GM20431 (cell line): ENCODE data around the gene PPP6R1.

ENCODE experiments used
- in situ Hi-C: fragments of 300-500 bp; cut with MseI, MboI; formaldehyde crosslinking; loops from one replicate; pipeline ENCODE4 v1.15.0; 2020; ENCODE audit warnings: low sequenced_read_pairs; ENCODE audit not compliant: unreplicated experiment

The PPP6R1 gene

GRCh38 chr19:55197528-55197927 lies 61.3 kb downstream of the PPP6R1 start:
- in situ Hi-C loops, result no loop called here

- in situ Hi-C loops, result no loop called here
These were observed 62.0 kb downstream of the PPP6R1 start for GRCh38 chr19:55196803-55197202.

DNA sequence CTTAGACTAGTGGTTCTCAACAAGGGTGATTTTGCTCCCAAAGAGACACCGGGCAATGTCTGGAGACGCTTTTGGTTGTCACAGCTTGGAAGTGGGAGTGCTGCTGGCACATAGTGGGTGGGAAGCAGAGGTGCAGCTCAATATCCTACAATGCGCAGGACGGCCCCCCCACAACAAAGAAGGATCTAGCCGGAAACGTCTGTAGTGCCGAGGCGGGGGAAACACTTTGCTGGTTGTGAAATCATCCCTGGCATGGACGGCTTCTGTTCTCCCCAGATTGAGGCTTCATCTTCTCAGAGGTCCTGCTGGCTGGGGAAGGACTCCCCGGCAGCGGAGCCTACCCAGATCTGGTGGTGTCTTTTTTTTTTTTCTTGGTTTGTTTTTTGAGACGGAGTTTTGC lies 65.3 kb downstream of the PPP6R1 start:
- in situ Hi-C loops, result no loop called here

DNA sequence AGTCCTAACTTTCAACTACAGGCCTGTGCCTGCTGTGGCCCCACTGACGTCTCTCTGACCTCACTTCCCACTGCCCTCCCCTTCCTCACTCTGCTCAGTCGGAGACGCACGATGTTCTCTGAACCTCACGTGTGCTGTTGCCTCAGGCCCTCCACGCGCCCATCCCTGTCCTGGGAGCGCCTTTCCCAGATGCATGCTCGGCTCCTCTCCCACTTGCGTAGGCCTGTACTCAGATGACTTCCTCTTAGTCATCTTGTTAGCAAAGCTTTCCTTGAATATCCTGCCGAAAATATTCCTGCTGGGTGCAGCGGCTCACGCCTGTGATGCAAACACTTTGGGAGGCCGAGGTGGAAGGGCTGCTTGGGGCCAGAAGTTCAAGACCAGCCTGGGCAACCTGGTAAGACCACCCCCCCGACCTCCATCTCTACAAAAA lies 69.4 kb downstream of the PPP6R1 start:
- in situ Hi-C loops, result no loop called here

DNA sequence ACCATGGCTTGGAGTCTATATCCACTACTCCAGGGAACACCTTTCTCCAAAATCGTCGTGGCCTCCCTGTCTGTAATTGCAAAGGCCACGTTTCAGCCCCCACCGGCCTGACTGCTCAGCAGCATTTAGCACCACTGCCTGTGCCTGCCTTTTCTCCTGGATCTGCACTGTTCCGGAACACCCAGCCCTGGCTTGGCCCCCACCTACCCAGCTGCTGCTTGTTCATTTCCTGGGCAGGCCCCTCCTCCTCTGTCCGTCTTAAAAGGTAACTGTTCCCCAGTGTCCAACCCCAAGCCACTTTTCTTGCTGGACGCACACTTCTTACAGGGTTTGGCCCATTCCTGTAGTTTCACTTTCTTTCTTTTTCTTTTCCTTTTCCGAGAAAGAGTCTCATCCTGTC lies 70.2 kb downstream of the PPP6R1 start:
- in situ Hi-C loops, result no loop called here

GRCh38 chr19:55186080-55186479 lies 72.7 kb downstream of the PPP6R1 start:
- in situ Hi-C loops, result no loop called here

DNA sequence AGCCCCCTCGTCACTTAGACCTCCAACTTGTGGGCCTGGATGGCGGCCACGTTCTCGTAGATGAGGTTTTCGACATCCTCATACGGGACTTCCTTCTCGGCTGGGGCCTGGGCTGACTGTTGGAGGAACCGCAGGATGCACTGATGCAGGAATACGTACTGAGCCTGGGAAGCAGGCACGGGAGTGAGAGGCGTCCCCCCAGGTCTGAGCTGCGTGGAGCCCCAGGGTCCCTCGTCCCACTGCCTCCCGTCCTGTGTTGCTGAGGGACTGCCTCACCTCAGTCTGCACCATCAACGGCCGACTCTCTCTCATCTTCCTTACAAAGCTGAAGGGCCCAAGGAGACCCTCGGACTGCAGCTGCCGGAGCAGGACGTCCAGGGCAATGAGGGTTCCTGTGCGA lies 77.1 kb downstream of the PPP6R1 start:
- in situ Hi-C loops, result no loop called here
